Liver (tissue), 9 donors: Measurements from ENCODE around the gene CTXN1. TPM values are rescaled to one million over a fixed set of nuclear protein-coding genes. Genes with fewer than 3 reads are reported as not detected.
A peak's percentile ranks its signal among the peaks of the same experiment; 100 is the strongest.

Experiments
- DNase-seq: peaks from one replicate; pipeline ENCODE4 v3.0.0-alpha.2; 2017; ENCODE audit warnings: low spot score
- H3K27ac ChIP-seq, 2 donors: one replicate each; pipeline ENCODE4 v1.7.0; 2013; ENCODE audit warnings: inconsistent platforms in 2 of 2, low read length in 2 of 2, control low read depth in 1 of 2, low read depth in 1 of 2, mild to moderate bottlenecking in 1 of 2
- H3K27me3 ChIP-seq, 4 donors: one replicate each; pipeline versions ENCODE4 v1.6.1 to v1.7.0; 2013; ENCODE audit warnings: low read length in 3 of 4, inconsistent platforms in 1 of 4, mild to moderate bottlenecking in 1 of 4, moderate library complexity in 1 of 4; ENCODE audit not compliant: control insufficient read depth in 4 of 4, insufficient read depth in 4 of 4
- H3K36me3 ChIP-seq, 4 donors: one replicate each; pipeline versions ENCODE4 v1.6.1 to v1.7.0; 2013; ENCODE audit warnings: low read length in 3 of 4, mild to moderate bottlenecking in 3 of 4, low read depth in 1 of 4, moderate library complexity in 1 of 4; ENCODE audit not compliant: control insufficient read depth in 4 of 4, insufficient read depth in 3 of 4
- H3K4me1 ChIP-seq, 4 donors: one replicate each; pipeline versions ENCODE4 v1.6.1 to v1.7.0; 2013; ENCODE audit warnings: low read length in 3 of 4, mild to moderate bottlenecking in 3 of 4, moderate library complexity in 1 of 4; ENCODE audit not compliant: control insufficient read depth in 4 of 4, insufficient read depth in 4 of 4
- H3K4me3 ChIP-seq, 3 donors: one replicate each; pipeline versions ENCODE4 v1.6.1 to v1.7.0; 2013; ENCODE audit warnings: low read length in 3 of 3, control low read depth in 1 of 3, low read depth in 1 of 3, mild to moderate bottlenecking in 1 of 3
- H3K9ac ChIP-seq, 2 donors: one replicate each; pipeline ENCODE4 v1.7.0; 2013; ENCODE audit warnings: low read length in 2 of 2, mild to moderate bottlenecking in 2 of 2, moderate library complexity in 2 of 2, control low read depth in 1 of 2, low read depth in 1 of 2
- H3K9me3 ChIP-seq, 4 donors: one replicate each; pipeline versions ENCODE4 v1.6.1 to v1.7.0; 2013; ENCODE audit warnings: low read length in 3 of 4; ENCODE audit not compliant: control insufficient read depth in 4 of 4
- EGR1 ChIP-seq, 2 donors: IDR thresholded peaks; 2 replicates each; pipeline ENCODE4 v1.6.1; 2016 to 2018; ENCODE audit warnings: antibody characterized with exemption in 2 of 2, low read depth in 2 of 2
- FOXA1 ChIP-seq: IDR thresholded peaks from 2 replicates; pipeline ENCODE4 v1.6.1; 2016; ENCODE audit warnings: antibody characterized with exemption
- FOXA2 ChIP-seq: IDR thresholded peaks from 2 replicates; pipeline ENCODE4 v1.6.1; 2016; ENCODE audit warnings: antibody characterized with exemption
- GABPA ChIP-seq, 2 donors: IDR thresholded peaks in 1 of 2; conservative IDR thresholded peaks in 1 of 2; 2 replicates each; pipeline ENCODE4 v1.6.1; 2016; ENCODE audit warnings: antibody characterized with exemption in 2 of 2, mild to moderate bottlenecking in 1 of 2, moderate library complexity in 1 of 2
- HNF4A ChIP-seq, 2 donors: conservative IDR thresholded peaks; 2 replicates each; pipeline ENCODE4 v1.6.1; 2016; ENCODE audit warnings: antibody characterized with exemption in 2 of 2, mild to moderate bottlenecking in 2 of 2
- HNF4G ChIP-seq: IDR thresholded peaks from 2 replicates; pipeline ENCODE4 v1.6.1; 2016; ENCODE audit warnings: antibody characterized with exemption
- JUND ChIP-seq, 2 donors: IDR thresholded peaks; 2 replicates each; pipeline ENCODE4 v1.6.1; 2016; ENCODE audit warnings: antibody characterized with exemption in 2 of 2
- NR2F2 ChIP-seq: IDR thresholded peaks from 2 replicates; pipeline ENCODE4 v1.6.1; 2016; ENCODE audit warnings: antibody characterized with exemption
- RAD21 ChIP-seq, 2 donors: IDR thresholded peaks; 2 replicates each; pipeline ENCODE4 v1.6.1; 2016; ENCODE audit warnings: antibody characterized with exemption in 2 of 2, mild to moderate bottlenecking in 2 of 2
- RXRA ChIP-seq, 2 donors: IDR thresholded peaks; 2 replicates each; pipeline ENCODE4 v1.6.1; 2017 to 2018; ENCODE audit warnings: antibody characterized with exemption in 2 of 2, mild to moderate bottlenecking in 1 of 2
- SP1 ChIP-seq: IDR thresholded peaks from 2 replicates; pipeline ENCODE4 v1.6.1; 2018; ENCODE audit warnings: antibody characterized with exemption, mild to moderate bottlenecking
- TAF1 ChIP-seq: conservative IDR thresholded peaks from 2 replicates; pipeline ENCODE4 v1.6.1; 2016; ENCODE audit warnings: antibody characterized with exemption, mild to moderate bottlenecking
- YY1 ChIP-seq: IDR thresholded peaks from 2 replicates; pipeline ENCODE4 v1.6.1; 2016; ENCODE audit warnings: antibody characterized with exemption, mild to moderate bottlenecking
- WGBS: extraction: QIAGEN DNeasy Blood & Tissue Kit; methylation state at CpG from one replicate; pipeline ENCODE4 v1.1.7; 2013; 5-methylcytosine and 5-hydroxymethylcytosine counted together
- polyA plus RNA-seq, 2 donors: library from polyadenylated mRNA; stranded (reverse) in 1 of 2; unstranded in 1 of 2; fragments of 200-250 nt in 1 of 2; fragments of >200 nt in 1 of 2; fragmentation: Nextera tagmentation in 1 of 2; extraction: Ambion mirVana in 1 of 2; gene quantifications; one replicate each; pipeline versions ENCODE4 v1.2.1 to v1.2.3, GENCODE V29; 2013 to 2015
- total RNA-seq, 2 donors: library from RNA; depleted of rRNA; stranded (reverse); fragments of >200 nt; gene quantifications; one replicate each; pipeline ENCODE4 v1.2.3, GENCODE V29; 2014
- TF ChIP-seq, protein P1 (sequence below): IDR thresholded peaks from 2 replicates; pipeline ENCODE4 v1.6.1; 2016; ENCODE audit warnings: antibody characterized with exemption
- TF ChIP-seq, protein P2 (sequence below): IDR thresholded peaks from 2 replicates; pipeline ENCODE4 v1.6.1; 2016; ENCODE audit warnings: antibody characterized with exemption
- TF ChIP-seq, protein P3 (sequence below): fragments of 150-350 bp; IDR thresholded peaks from 2 replicates; pipeline ENCODE4 v1.5.1; 2017; ENCODE audit warnings: improper control_type of control experiment, low read depth, low read length; ENCODE audit not compliant: missing input control
- TF ChIP-seq, protein P4 (sequence below): IDR thresholded peaks from 2 replicates; pipeline ENCODE4 v1.6.1; 2016; ENCODE audit warnings: antibody characterized with exemption, mild to moderate bottlenecking
- TF ChIP-seq, protein P5 (sequence below): IDR thresholded peaks from 2 replicates; pipeline ENCODE4 v1.6.1; 2016; ENCODE audit warnings: antibody characterized with exemption
- donor health status: healthy.
- donor health status: healthy.
- donor health status: healthy.
- donor health status: healthy.
- donor health status: healthy.

Gene CTXN1
- total and polyA plus RNA-seq, 4 donors: 0.07 to 0.14 (median 0.08) TPM; not detected in 1

DNA sequence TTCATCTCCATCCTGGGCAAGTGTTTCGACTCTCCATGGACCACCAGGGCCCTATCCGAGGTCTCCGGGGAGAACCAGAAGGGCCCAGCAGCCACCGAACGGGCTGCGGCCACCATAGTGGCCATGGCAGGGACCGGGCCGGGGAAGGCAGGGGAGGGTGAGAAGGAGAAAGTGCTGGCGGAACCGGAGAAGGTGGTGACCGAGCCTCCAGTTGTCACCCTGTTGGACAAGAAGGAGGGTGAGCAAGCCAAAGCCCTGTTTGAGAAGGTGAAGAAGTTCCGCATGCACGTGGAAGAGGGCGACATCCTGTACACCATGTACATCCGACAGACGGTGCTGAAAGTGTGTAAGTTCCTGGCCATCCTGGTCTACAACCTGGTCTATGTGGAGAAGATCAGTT, 27.0 kb downstream of the CTXN1 start:
- no peak for TF ChIP-seq JUND (IDR thresholded peaks at IDR 0.05)
- no peak for TF ChIP-seq HNF4G
- TF ChIP-seq, protein P1, sequence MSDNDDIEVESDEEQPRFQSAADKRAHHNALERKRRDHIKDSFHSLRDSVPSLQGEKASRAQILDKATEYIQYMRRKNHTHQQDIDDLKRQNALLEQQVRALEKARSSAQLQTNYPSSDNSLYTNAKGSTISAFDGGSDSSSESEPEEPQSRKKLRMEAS: no peak
- TF ChIP-seq, protein P2, sequence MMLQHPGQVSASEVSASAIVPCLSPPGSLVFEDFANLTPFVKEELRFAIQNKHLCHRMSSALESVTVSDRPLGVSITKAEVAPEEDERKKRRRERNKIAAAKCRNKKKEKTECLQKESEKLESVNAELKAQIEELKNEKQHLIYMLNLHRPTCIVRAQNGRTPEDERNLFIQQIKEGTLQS: no peak
- no peak for TF ChIP-seq GABPA (IDR thresholded peaks at IDR 0.05 in 1 of 2, conservative IDR thresholded peaks at IDR 0.05 in 1 of 2)
- DNase-seq: no peak
- Histone ChIP-seq H3K27me3 (no peaks in the 10 kb centered on the region), H3K9ac (no peak overlapping the region), H3K4me3 (no peak overlapping the region), H3K36me3 (no peaks in the 10 kb centered on the region), H3K9me3 (no peaks in the 10 kb centered on the region), H3K4me1 (peaks cover 3 to 24% (median 14%) of the 10 kb centered on the region in 4 donors), H3K27ac (no peak overlapping the region)
- WGBS: 96% methylated on average over 16 of the region's 16 CpGs

DNA sequence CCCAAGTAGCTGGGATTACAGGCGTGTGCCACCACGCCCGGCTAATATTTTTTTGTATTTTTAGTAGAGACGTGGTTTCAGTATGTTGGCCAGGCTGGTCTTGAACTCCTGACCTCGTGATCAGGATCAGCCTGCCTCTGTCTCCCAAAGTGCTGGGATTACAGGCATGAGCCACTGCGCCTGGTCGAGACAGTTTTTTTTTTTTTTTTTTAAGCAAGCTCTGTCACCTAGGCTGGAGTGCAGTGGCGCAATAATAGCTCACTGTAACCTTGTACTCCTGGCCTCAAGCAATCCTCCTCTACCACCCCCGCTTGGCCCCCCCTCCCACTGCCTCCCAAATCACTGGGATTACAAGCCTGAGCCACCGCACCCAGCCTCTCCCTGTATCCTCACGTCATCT, 28.6 kb downstream of the CTXN1 start:
- peaks cover 3 to 16% (median 10%) of the 10 kb centered on the region in 4 donors for H3K4me1 ChIP-seq
- no peaks in the 10 kb centered on the region for H3K27me3 ChIP-seq
- H3K9ac ChIP-seq: no peak overlapping the region
- peak; percentile 43 for DNase-seq
- no peaks in the 10 kb centered on the region for H3K36me3 ChIP-seq
- TF ChIP-seq YY1 (peak; percentile 24), RXRA (IDR thresholded peaks at IDR 0.05) (peak in 1 of 2 donors; percentile 74), GABPA (IDR thresholded peaks at IDR 0.05 in 1 of 2, conservative IDR thresholded peaks at IDR 0.05 in 1 of 2) (no peak), HNF4A (conservative IDR thresholded peaks at IDR 0.05) (peak; percentile 65 to 76), RAD21 (IDR thresholded peaks at IDR 0.05) (peak in 1 of 2 donors; percentile 20), SP1 (no peak), HNF4G (no peak), NR2F2 (no peak), TAF1 (no peak), FOXA1 (no peak), FOXA2 (no peak), JUND (IDR thresholded peaks at IDR 0.05) (no peak), EGR1 (IDR thresholded peaks at IDR 0.05; ENCODE audit: low read depth in 2 of 2) (peak; percentile 79 to 95)
- TF ChIP-seq, protein P2: no peak
- TF ChIP-seq, protein P3, sequence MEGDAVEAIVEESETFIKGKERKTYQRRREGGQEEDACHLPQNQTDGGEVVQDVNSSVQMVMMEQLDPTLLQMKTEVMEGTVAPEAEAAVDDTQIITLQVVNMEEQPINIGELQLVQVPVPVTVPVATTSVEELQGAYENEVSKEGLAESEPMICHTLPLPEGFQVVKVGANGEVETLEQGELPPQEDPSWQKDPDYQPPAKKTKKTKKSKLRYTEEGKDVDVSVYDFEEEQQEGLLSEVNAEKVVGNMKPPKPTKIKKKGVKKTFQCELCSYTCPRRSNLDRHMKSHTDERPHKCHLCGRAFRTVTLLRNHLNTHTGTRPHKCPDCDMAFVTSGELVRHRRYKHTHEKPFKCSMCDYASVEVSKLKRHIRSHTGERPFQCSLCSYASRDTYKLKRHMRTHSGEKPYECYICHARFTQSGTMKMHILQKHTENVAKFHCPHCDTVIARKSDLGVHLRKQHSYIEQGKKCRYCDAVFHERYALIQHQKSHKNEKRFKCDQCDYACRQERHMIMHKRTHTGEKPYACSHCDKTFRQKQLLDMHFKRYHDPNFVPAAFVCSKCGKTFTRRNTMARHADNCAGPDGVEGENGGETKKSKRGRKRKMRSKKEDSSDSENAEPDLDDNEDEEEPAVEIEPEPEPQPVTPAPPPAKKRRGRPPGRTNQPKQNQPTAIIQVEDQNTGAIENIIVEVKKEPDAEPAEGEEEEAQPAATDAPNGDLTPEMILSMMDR: no peak
- TF ChIP-seq, protein P4, sequence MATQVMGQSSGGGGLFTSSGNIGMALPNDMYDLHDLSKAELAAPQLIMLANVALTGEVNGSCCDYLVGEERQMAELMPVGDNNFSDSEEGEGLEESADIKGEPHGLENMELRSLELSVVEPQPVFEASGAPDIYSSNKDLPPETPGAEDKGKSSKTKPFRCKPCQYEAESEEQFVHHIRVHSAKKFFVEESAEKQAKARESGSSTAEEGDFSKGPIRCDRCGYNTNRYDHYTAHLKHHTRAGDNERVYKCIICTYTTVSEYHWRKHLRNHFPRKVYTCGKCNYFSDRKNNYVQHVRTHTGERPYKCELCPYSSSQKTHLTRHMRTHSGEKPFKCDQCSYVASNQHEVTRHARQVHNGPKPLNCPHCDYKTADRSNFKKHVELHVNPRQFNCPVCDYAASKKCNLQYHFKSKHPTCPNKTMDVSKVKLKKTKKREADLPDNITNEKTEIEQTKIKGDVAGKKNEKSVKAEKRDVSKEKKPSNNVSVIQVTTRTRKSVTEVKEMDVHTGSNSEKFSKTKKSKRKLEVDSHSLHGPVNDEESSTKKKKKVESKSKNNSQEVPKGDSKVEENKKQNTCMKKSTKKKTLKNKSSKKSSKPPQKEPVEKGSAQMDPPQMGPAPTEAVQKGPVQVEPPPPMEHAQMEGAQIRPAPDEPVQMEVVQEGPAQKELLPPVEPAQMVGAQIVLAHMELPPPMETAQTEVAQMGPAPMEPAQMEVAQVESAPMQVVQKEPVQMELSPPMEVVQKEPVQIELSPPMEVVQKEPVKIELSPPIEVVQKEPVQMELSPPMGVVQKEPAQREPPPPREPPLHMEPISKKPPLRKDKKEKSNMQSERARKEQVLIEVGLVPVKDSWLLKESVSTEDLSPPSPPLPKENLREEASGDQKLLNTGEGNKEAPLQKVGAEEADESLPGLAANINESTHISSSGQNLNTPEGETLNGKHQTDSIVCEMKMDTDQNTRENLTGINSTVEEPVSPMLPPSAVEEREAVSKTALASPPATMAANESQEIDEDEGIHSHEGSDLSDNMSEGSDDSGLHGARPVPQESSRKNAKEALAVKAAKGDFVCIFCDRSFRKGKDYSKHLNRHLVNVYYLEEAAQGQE: no peak
- TF ChIP-seq, protein P1: no peak
- TF ChIP-seq, protein P5, sequence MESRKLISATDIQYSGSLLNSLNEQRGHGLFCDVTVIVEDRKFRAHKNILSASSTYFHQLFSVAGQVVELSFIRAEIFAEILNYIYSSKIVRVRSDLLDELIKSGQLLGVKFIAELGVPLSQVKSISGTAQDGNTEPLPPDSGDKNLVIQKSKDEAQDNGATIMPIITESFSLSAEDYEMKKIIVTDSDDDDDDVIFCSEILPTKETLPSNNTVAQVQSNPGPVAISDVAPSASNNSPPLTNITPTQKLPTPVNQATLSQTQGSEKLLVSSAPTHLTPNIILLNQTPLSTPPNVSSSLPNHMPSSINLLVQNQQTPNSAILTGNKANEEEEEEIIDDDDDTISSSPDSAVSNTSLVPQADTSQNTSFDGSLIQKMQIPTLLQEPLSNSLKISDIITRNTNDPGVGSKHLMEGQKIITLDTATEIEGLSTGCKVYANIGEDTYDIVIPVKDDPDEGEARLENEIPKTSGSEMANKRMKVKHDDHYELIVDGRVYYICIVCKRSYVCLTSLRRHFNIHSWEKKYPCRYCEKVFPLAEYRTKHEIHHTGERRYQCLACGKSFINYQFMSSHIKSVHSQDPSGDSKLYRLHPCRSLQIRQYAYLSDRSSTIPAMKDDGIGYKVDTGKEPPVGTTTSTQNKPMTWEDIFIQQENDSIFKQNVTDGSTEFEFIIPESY: no peak
- H3K27ac ChIP-seq: no peak overlapping the region
- H3K9me3 ChIP-seq: no peaks in the 10 kb centered on the region
- 48% methylated on average over 11 of the region's 11 CpGs for whole genome bisulfite sequencing
- H3K4me3 ChIP-seq: no peak overlapping the region
